Activated naive CD4-positive, alpha-beta T cell treated with anti-CD3 and anti-CD28 coated beads for 36 hours (primary cell): ENCODE data around the gene EIF3B. TPM values are rescaled to one million over a fixed set of nuclear protein-coding genes. Genes with fewer than 3 reads are reported as not detected.
A peak's percentile ranks its signal among the peaks of the same experiment; 100 is the strongest.
"Not testable (repeated sequence)": the region's sequence is repeated elsewhere in the genome, so short reads cannot be mapped to it uniquely, and the experiment has no call there.

Experiments
- CTCF ChIA-PET: fragments of 350-600 bp; sonication (Branson Sonifier 250); formaldehyde crosslinking; loops from one replicate; lab custom pipeline; 2021; ENCODE audit warnings: antibody characterized with exemption; lab: Charles Lee
- DNase-seq: peaks from one replicate; pipeline ENCODE4 v3.0.0-alpha.2; 2020
- H3K27ac Mint-ChIP-seq: one replicate; pipeline ENCODE4 v1.8.0; 2021; ENCODE audit warnings: mild to moderate bottlenecking, mixed read lengths
- H3K27me3 Mint-ChIP-seq: one replicate; pipeline ENCODE4 v1.8.0; 2021; ENCODE audit warnings: low read depth, mixed read lengths
- H3K36me3 Mint-ChIP-seq: one replicate; pipeline ENCODE4 v1.8.0; 2021; ENCODE audit warnings: low read depth, mixed read lengths
- H3K4me1 Mint-ChIP-seq: one replicate; pipeline ENCODE4 v1.8.0; 2021; ENCODE audit warnings: low read depth, mixed read lengths
- H3K4me3 Mint-ChIP-seq: one replicate; pipeline ENCODE4 v1.8.0; 2021; ENCODE audit warnings: mild to moderate bottlenecking, moderate library complexity, mixed read lengths
- H3K9me3 Mint-ChIP-seq: one replicate; pipeline ENCODE4 v1.8.0; 2021; ENCODE audit warnings: mixed read lengths
- intact Hi-C: fragments of 100-400 bp; cut with micrococcal nuclease; formaldehyde crosslinking; loops from one replicate; pipeline ENCODE4 v1.15.1; 2023
- total RNA-seq, 2 experiments: library from RNA; stranded (reverse); gene quantifications; one replicate each; pipeline ENCODE4 v1.2.3, GENCODE V29; 2021

EIF3B gene
- total RNA-seq, 2 experiments from 2014 or later: 156 to 159 TPM

GRCh38 chr7:2372724-2373123, 18.1 kb downstream of the EIF3B start:
- no peaks in the 10 kb centered on the region for H3K27me3 Mint-ChIP-seq
- H3K4me3 Mint-ChIP-seq: no peak overlapping the region
- intact Hi-C loops: no loop called here
- DNase-seq: no peak
- H3K36me3 Mint-ChIP-seq: peaks cover 54% of the 10 kb centered on the region
- no peaks in the 10 kb centered on the region for H3K9me3 Mint-ChIP-seq
- H3K27ac Mint-ChIP-seq: peak overlapping the region; percentile 50
- H3K4me1 Mint-ChIP-seq: no peaks in the 10 kb centered on the region
- CTCF ChIA-PET: interaction anchor here (1.9 kb wide), 1 partner anchor 11 kb away, joined by 4 read pairs; no protein-coding TSS in a partner anchor

DNA sequence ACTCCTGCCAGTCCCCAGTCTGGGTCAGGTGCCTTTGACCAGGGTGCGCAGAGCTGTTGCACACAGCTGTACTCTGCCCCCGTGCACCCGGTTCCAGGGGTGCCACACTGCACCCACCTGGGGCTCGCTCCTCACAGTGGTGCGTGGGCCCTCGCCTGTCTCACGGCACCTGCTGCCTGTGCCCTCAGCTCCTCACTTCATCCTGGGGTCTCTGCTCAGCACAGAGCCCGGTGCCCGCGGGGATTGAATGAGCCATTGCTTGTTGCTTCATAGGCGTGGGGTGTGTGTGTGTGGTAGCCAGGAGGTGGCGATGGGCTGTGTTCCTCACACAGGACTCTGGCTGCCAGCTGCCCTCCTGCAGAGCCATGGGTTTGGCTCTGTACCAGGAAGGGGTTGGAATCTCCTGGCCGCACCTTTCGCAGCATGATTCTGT, 18.5 kb downstream of the EIF3B start:
- H3K4me1 Mint-ChIP-seq: no peaks in the 10 kb centered on the region
- DNase-seq: no peak
- H3K27ac Mint-ChIP-seq: no peak overlapping the region
- H3K4me3 Mint-ChIP-seq: no peak overlapping the region
- H3K36me3 Mint-ChIP-seq: peaks cover 58% of the 10 kb centered on the region
- intact Hi-C loops: no loop called here
- H3K9me3 Mint-ChIP-seq: no peaks in the 10 kb centered on the region
- no peaks in the 10 kb centered on the region for H3K27me3 Mint-ChIP-seq
- CTCF ChIA-PET: interaction anchor here (1.9 kb wide), 1 partner anchor 11 kb away, joined by 4 read pairs; no protein-coding TSS in a partner anchor

- CTCF ChIA-PET: interaction anchor here (1.9 kb wide), 1 partner anchor 10 kb away, joined by 4 read pairs; no protein-coding TSS in a partner anchor
- no peaks in the 10 kb centered on the region for H3K9me3 Mint-ChIP-seq
- no peak overlapping the region for H3K27ac Mint-ChIP-seq
- peaks cover 59% of the 10 kb centered on the region for H3K36me3 Mint-ChIP-seq
- intact Hi-C loops: no loop called here
- H3K4me1 Mint-ChIP-seq: no peaks in the 10 kb centered on the region
- no peak for DNase-seq
- no peak overlapping the region for H3K4me3 Mint-ChIP-seq
- H3K27me3 Mint-ChIP-seq: no peaks in the 10 kb centered on the region
These were observed 19.0 kb downstream of the EIF3B start for GRCh38 chr7:2373646-2374045.

DNA sequence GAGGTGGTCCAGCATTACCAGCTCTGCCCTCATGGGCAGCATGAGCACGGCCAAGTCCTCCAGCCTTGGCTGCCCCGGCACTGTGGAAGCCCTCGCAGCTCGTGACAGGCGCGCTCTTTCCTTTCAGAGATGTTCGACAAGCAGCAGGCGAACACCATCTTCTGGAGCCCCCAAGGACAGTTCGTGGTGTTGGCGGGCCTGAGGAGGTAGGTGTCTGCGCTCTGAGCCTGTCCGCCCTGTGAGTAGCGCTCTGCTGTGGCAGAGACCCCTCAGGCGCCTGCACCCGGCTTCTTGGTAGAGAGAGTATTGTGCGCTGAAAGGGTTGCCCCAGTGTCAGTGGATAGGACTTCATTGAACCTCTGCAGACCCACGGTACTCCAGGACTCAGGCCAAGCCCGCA, 19.8 kb downstream of the EIF3B start:
- Mint-ChIP-seq H3K4me1 (no peaks in the 10 kb centered on the region), H3K27me3 (no peaks in the 10 kb centered on the region), H3K27ac (no peak overlapping the region), H3K9me3 (no peaks in the 10 kb centered on the region), H3K4me3 (no peak overlapping the region), H3K36me3 (peaks cover 57% of the 10 kb centered on the region)
- no peak for DNase-seq
- CTCF ChIA-PET: interaction anchor here (1.9 kb wide), 1 partner anchor 10 kb away, joined by 4 read pairs; no protein-coding TSS in a partner anchor
- intact Hi-C loops: no loop called here

DNA sequence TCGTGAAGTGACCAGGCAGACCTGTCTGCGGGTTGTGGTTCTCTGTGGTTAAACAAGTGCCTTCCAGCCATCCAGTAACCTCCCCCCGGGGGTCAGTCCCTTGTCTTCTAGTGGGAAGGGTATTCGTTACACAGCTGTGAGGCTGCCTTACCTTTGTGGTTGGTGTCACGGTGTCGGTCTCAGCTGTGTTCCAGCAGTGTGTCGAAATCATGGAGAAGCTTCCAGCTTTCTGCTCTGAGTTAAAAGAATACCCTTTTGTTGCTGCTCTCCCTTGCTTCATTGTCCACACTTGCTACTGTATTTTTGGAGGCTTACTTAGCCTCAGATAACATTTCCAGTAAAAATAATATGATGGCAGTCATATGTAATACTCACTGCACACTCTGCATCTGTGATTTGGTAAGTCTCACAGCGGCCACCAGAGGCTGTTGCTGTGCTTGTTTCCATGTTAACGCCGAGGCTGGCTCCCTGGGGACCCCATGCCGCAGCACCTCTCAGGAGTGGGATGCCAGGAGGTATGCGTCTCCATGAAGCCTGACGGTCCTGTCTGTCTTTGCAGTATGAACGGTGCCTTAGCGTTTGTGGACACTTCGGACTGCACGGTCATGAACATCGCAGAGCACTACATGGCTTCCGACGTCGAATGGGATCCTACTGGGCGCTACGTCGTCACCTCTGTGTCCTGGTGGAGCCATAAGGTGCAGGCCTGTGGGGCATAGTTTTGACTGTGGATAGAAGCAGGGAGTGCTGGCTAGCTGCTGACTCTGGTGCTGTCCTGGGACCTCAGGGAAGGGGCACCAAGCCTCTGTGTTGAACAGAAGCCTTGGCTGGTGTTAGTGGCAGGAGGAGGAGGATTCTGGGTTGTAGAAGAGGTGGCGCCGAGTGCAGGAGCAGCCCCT, 20.5 kb downstream of the EIF3B start:
- Mint-ChIP-seq H3K9me3 (no peaks in the 10 kb centered on the region), H3K27me3 (no peaks in the 10 kb centered on the region), H3K4me3 (no peak overlapping the region), H3K27ac (no peak overlapping the region), H3K36me3 (peaks cover 60% of the 10 kb centered on the region), H3K4me1 (no peaks in the 10 kb centered on the region)
- DNase-seq: no peak
- intact Hi-C loops: no loop called here
- CTCF ChIA-PET: no interaction called here

GRCh38 chr7:2376351-2377154, 21.9 kb downstream of the EIF3B start:
- H3K9me3 Mint-ChIP-seq: no peaks in the 10 kb centered on the region
- H3K4me3 Mint-ChIP-seq: no peak overlapping the region
- H3K27me3 Mint-ChIP-seq: no peaks in the 10 kb centered on the region
- H3K4me1 Mint-ChIP-seq: no peaks in the 10 kb centered on the region
- CTCF ChIA-PET: interaction anchor here (1.6 kb wide), 1 partner anchor 12 kb away, joined by 4 read pairs; no protein-coding TSS in a partner anchor
- no peak for DNase-seq
- H3K27ac Mint-ChIP-seq: no peak overlapping the region
- intact Hi-C loops: no loop called here
- peaks cover 64% of the 10 kb centered on the region for H3K36me3 Mint-ChIP-seq

GRCh38 chr7:2377492-2377891, 22.9 kb downstream of the EIF3B start:
- H3K9me3 Mint-ChIP-seq, H3K27ac Mint-ChIP-seq, H3K4me1 Mint-ChIP-seq, H3K4me3 Mint-ChIP-seq, intact Hi-C loops, H3K27me3 Mint-ChIP-seq, DNase-seq: not testable (repeated sequence)
- CTCF ChIA-PET: interaction anchor here (1.6 kb wide), 1 partner anchor 13 kb away, joined by 4 read pairs; no protein-coding TSS in a partner anchor
- H3K36me3 Mint-ChIP-seq: peaks cover 58% of the 10 kb centered on the region

DNA sequence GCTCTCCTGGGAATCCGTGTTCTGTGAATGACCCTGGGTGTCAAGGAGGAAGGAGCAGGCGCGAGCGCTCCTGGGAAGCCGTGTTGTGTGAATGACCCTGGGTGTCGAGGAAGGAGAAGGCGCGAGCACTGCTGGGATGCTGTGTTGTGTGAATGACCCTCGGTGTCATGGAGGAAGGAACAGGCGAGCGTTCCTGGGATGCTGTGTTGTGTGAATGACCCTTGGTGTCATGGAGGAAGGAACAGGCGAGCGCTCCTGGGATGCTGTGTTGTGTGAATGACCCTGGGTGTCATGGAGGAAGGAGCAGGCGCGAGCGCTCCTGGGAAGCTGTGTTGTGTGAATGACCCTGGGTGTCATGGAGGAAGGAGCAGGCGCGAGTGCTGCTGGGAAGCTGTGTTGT, 23.5 kb downstream of the EIF3B start:
- H3K9me3 Mint-ChIP-seq, DNase-seq, H3K4me1 Mint-ChIP-seq, H3K27ac Mint-ChIP-seq, H3K4me3 Mint-ChIP-seq, H3K27me3 Mint-ChIP-seq, intact Hi-C loops: not testable (repeated sequence)
- H3K36me3 Mint-ChIP-seq: peaks cover 55% of the 10 kb centered on the region
- CTCF ChIA-PET: interaction anchor here (0.6 kb wide), 1 partner anchor 72 kb away, joined by 3 read pairs; no protein-coding TSS in a partner anchor

DNA sequence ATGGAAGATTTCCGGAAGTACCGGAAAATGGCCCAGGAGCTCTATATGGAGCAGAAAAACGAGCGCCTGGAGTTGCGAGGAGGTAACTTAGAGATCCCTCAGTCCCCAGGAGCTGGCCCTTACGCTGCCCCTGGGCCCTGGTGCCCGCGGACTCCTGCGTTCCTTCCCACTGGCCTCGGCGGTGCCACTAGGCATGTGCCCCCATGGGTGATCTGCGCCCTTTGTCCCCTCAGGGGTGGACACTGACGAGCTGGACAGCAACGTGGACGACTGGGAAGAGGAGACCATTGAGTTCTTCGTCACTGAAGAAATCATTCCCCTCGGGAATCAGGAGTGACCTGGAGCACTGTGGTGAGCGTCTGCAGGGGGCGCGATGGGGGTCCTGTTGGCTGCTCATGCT, 24.5 kb downstream of the EIF3B start:
- DNase-seq: no peak

GRCh38 chr7:2379821-2380450, 25.3 kb downstream of the EIF3B start:
- no peak for DNase-seq

More for the DNA sequence above, 24.5 kb downstream of the EIF3B start:
- intact Hi-C loops: no loop called here
- H3K27me3 Mint-ChIP-seq: no peaks in the 10 kb centered on the region
- no peak overlapping the region for H3K4me3 Mint-ChIP-seq
- H3K9me3 Mint-ChIP-seq: no peaks in the 10 kb centered on the region
- H3K27ac Mint-ChIP-seq: no peak overlapping the region
- H3K36me3 Mint-ChIP-seq: peaks cover 53% of the 10 kb centered on the region
- H3K4me1 Mint-ChIP-seq: no peaks in the 10 kb centered on the region
- CTCF ChIA-PET: no interaction called here

DNA sequence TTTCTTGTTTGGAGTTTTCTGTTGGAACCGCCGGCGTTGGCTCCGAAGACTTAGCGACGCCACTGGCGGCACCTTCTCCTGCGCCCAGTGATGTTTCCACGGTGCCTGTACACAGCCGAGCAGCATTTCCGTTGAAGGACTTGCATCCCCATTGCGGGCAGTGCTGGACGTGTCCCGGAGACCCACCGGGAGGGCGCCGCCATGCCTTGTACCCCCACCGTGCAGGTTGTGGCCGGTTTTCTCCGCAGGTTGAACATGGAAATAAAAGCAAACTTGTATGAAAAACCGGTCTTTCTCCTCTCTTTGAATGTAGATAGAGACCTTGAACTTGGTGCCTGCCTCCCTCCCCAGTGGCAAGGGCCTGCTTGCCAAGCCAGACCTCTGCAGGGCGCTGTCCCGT, 25.8 kb downstream of the EIF3B start:
- Mint-ChIP-seq H3K4me1 (no peaks in the 10 kb centered on the region), H3K27ac (no peak overlapping the region), H3K36me3 (peaks cover 50% of the 10 kb centered on the region), H3K9me3 (no peaks in the 10 kb centered on the region), H3K4me3 (no peak overlapping the region), H3K27me3 (no peaks in the 10 kb centered on the region)
- DNase-seq: no peak
- CTCF ChIA-PET: no interaction called here
- intact Hi-C loops: no loop called here

More at GRCh38 chr7:2379821-2380450, 25.3 kb downstream of the EIF3B start:
- H3K36me3 Mint-ChIP-seq: peaks cover 53% of the 10 kb centered on the region
- no peaks in the 10 kb centered on the region for H3K9me3 Mint-ChIP-seq
- no peak overlapping the region for H3K4me3 Mint-ChIP-seq
- no peak overlapping the region for H3K27ac Mint-ChIP-seq
- intact Hi-C loops: no loop called here
- CTCF ChIA-PET: no interaction called here
- no peaks in the 10 kb centered on the region for H3K4me1 Mint-ChIP-seq
- no peaks in the 10 kb centered on the region for H3K27me3 Mint-ChIP-seq

- H3K9me3 Mint-ChIP-seq: no peaks in the 10 kb centered on the region
- intact Hi-C loops: no loop called here
- no peak overlapping the region for H3K27ac Mint-ChIP-seq
- CTCF ChIA-PET: no interaction called here
- no peak for DNase-seq
- no peaks in the 10 kb centered on the region for H3K27me3 Mint-ChIP-seq
- no peak overlapping the region for H3K4me3 Mint-ChIP-seq
- peaks cover 46% of the 10 kb centered on the region for H3K36me3 Mint-ChIP-seq
- no peaks in the 10 kb centered on the region for H3K4me1 Mint-ChIP-seq
These were observed 26.6 kb downstream of the EIF3B start for GRCh38 chr7:2381227-2381626.
